Keratinocyte (primary cell): Measurements from ENCODE around the gene DNAAF5. TPM values are rescaled to one million over a fixed set of nuclear protein-coding genes. Genes with fewer than 3 reads are reported as not detected.

ENCODE experiments used
- DNase-seq: peaks from one replicate; pipeline ENCODE4 v3.0.0-alpha.2; 2011; ENCODE audit warnings: low read depth, missing footprints, low spot score
- FAIRE-seq: peaks from 2 replicates; lab custom pipeline; 2011; peaks lifted over from hg19 to GRCh38; lab: Jason Lieb, UNC
- H2AFZ ChIP-seq: 2 replicates; pipeline ENCODE4 v1.6.0; 2012; ENCODE audit warnings: low read length, control low read depth, inconsistent platforms; ENCODE audit not compliant: control insufficient read depth
- H3K27ac ChIP-seq: 2 replicates; pipeline ENCODE4 v1.5.1; 2011; ENCODE audit warnings: low read length; ENCODE audit not compliant: control insufficient read depth, insufficient read depth
- H3K27me3 ChIP-seq: 3 replicates; pipeline ENCODE4 v1.6.0; 2011; ENCODE audit warnings: low read length; ENCODE audit not compliant: control insufficient read depth, insufficient read depth; ENCODE audit errors: extremely low read depth
- H3K36me3 ChIP-seq, 2 experiments: 2 replicates in 1 of 2; 3 replicates in 1 of 2; pipeline ENCODE4 v1.5.1; 2011; ENCODE audit warnings: low read length in 2 of 2, mild to moderate bottlenecking in 1 of 2; ENCODE audit not compliant: control insufficient read depth in 2 of 2, insufficient read depth in 2 of 2; ENCODE audit errors: extremely low read depth in 1 of 2
- H3K4me1 ChIP-seq: 3 replicates; pipeline ENCODE4 v1.5.1; 2011; ENCODE audit warnings: low read length; ENCODE audit not compliant: control insufficient read depth, insufficient read depth; ENCODE audit errors: extremely low read depth
- H3K4me2 ChIP-seq: 3 replicates; pipeline ENCODE4 v1.6.0; 2011; ENCODE audit warnings: low read depth, low read length; ENCODE audit not compliant: control insufficient read depth, insufficient read depth; ENCODE audit errors: extremely low read depth
- H3K4me3 ChIP-seq, 3 experiments: fragments of 200-600 bp in 1 of 3; sonication (generic) in 1 of 3; 2 replicates in 2 of 3; 3 replicates in 1 of 3; pipeline ENCODE4 v1.5.1; 2011 to 2016; ENCODE audit warnings: low read length in 3 of 3, mild to moderate bottlenecking in 3 of 3, control low read depth in 2 of 3, inconsistent platforms in 1 of 3, low read depth in 1 of 3, mixed read lengths in 1 of 3, mixed run types in 1 of 3, moderate library complexity in 1 of 3; ENCODE audit not compliant: control insufficient read depth in 2 of 3, insufficient read depth in 2 of 3; ENCODE audit errors: extremely low read depth in 1 of 3
- H3K79me2 ChIP-seq: 2 replicates; pipeline ENCODE4 v1.6.0; 2012; ENCODE audit warnings: low read length; ENCODE audit not compliant: control insufficient read depth, insufficient read depth
- H3K9ac ChIP-seq: 3 replicates; pipeline ENCODE4 v1.6.0; 2011; ENCODE audit warnings: low read length; ENCODE audit not compliant: control insufficient read depth, insufficient read depth; ENCODE audit errors: extremely low read depth
- H3K9me1 ChIP-seq: 3 replicates; pipeline ENCODE4 v1.6.0; 2011; ENCODE audit warnings: low read length; ENCODE audit not compliant: control insufficient read depth, insufficient read depth; ENCODE audit errors: extremely low read depth
- H3K9me3 ChIP-seq: 2 replicates; pipeline ENCODE4 v1.5.1; 2012; ENCODE audit warnings: low read depth, low read length; ENCODE audit not compliant: control insufficient read depth
- H4K20me1 ChIP-seq: 3 replicates; pipeline ENCODE4 v1.6.0; 2011; ENCODE audit warnings: low read length; ENCODE audit not compliant: control insufficient read depth, insufficient read depth; ENCODE audit errors: extremely low read depth
- CTCF ChIP-seq, 3 experiments: IDR thresholded peaks in 1 of 3; conservative IDR thresholded peaks in 1 of 3; optimal IDR thresholded peaks in 1 of 3; 2 replicates in 2 of 3; 3 replicates in 1 of 3; pipeline versions ENCODE3 to v1.5.1; 2011; ENCODE audit warnings: low read length in 3 of 3, mild to moderate bottlenecking in 3 of 3, moderate library complexity in 2 of 3, control low read depth in 1 of 3, inconsistent platforms in 1 of 3; ENCODE audit not compliant: insufficient read depth in 2 of 3; ENCODE audit errors: extremely low read depth in 1 of 3
- EZH2 ChIP-seq: IDR thresholded peaks from one replicate; pipeline ENCODE4 v1.6.1; 2012; ENCODE audit warnings: inconsistent platforms, mild to moderate bottlenecking, low read length, moderate library complexity
- dilution Hi-C: fragments of 300-500 bp; cut with MboI; formaldehyde crosslinking; loops from one replicate; pipeline ENCODE4 v1.7.0; 2020; ENCODE audit warnings: low sequenced_read_pairs; ENCODE audit not compliant: extremely low pct_ligation_motif_present
- polyA plus RNA-seq, 5 experiments: library from polyadenylated mRNA; depleted of rRNA in 3 of 5; stranded (reverse) in 3 of 5; stranded (forward) in 1 of 5; unstranded in 1 of 5; fragments of >200 nt; gene quantifications; 1 replicate in 1 of 5; 2 replicates in 3 of 5; 3 replicates in 1 of 5; pipeline versions ENCODE4 v1.2.1 to v1.2.3, GENCODE V29; 2011 to 2012; ENCODE audit warnings: missing spikeins in 2 of 5, low read depth in 1 of 5, low replicate concordance in 1 of 5

Gene DNAAF5
- polyA plus RNA-seq, 1 donor (not counting 4 experiments of a cell fraction or from before 2014, with no cell fraction given) = 16.3 TPM

GRCh38 chr7:784971-785370 is 58.5 kb downstream of the DNAAF5 start:
- dilution Hi-C loops = no loop called here

DNA sequence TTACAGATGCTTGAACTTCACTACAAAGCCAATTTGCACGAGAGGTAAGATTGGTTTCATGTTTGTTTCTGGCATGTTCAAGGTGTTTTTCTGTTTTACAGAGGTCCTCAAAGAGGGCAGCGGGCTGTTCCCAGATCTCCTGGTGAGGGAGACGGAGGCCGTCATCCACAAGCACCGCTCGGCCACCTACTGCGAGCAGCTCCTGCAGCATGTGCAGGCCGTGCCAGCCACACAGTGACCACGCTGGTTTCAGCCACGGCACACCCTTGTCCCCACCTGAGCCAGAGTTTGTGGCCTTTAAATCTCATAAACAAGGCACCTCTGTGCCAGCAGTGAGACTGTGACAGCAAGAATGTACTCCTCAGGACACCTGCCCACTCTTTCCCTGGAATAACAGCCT is 58.9 kb downstream of the DNAAF5 start:
- Histone ChIP-seq H3K79me2 (no peaks in the 10 kb centered on the region), H2AFZ (no peak overlapping the region), H3K9me3 (no peaks in the 10 kb centered on the region), H3K4me2 (no peak overlapping the region), H3K9ac (no peak overlapping the region), H3K27ac (no peak overlapping the region), H3K36me3 (peaks cover 11 to 33% of the 10 kb centered on the region in 2 experiments), H3K4me1 (no peaks in the 10 kb centered on the region), H3K4me3 (no peak overlapping the region), H3K27me3 (no peaks in the 10 kb centered on the region), H3K9me1 (no peaks in the 10 kb centered on the region), H4K20me1 (no peaks in the 10 kb centered on the region)
- FAIRE-seq (no peak), DNase-seq (no peak)
- dilution Hi-C loops = no loop called here
- no peak for TF ChIP-seq EZH2
- TF ChIP-seq CTCF (optimal IDR thresholded peaks at IDR 0.05 in 1 of 3, IDR thresholded peaks at IDR 0.05 in 1 of 3, conservative IDR thresholded peaks at IDR 0.05 in 1 of 3; ENCODE audit: extremely low read depth in 1 of 3, insufficient read depth in 2 of 3, low read length in 3 of 3) = no peak

More at GRCh38 chr7:784971-785370, 58.5 kb downstream of the DNAAF5 start:
- no peak for DNase-seq
- H3K9ac ChIP-seq = no peak overlapping the region
- no peaks in the 10 kb centered on the region for H3K9me3 ChIP-seq
- H3K9me1 ChIP-seq = no peaks in the 10 kb centered on the region
- H3K27me3 ChIP-seq = no peaks in the 10 kb centered on the region
- no peak overlapping the region for H3K4me2 ChIP-seq
- no peak overlapping the region for H3K27ac ChIP-seq
- no peak overlapping the region for H3K4me3 ChIP-seq
- H4K20me1 ChIP-seq = no peaks in the 10 kb centered on the region
- H3K4me1 ChIP-seq = no peaks in the 10 kb centered on the region
- FAIRE-seq = no peak
- no peak for TF ChIP-seq CTCF (optimal IDR thresholded peaks at IDR 0.05 in 1 of 3, IDR thresholded peaks at IDR 0.05 in 1 of 3, conservative IDR thresholded peaks at IDR 0.05 in 1 of 3; ENCODE audit: extremely low read depth in 1 of 3, insufficient read depth in 2 of 3, low read length in 3 of 3)
- TF ChIP-seq EZH2 = no peak
- H3K79me2 ChIP-seq = no peaks in the 10 kb centered on the region
- no peak overlapping the region for H2AFZ ChIP-seq
- H3K36me3 ChIP-seq = peaks cover 10 to 35% of the 10 kb centered on the region in 2 experiments
